Neural cell (in vitro differentiated cells): ENCODE data around the gene CAPZA2. TPM values are rescaled to one million over a fixed set of nuclear protein-coding genes. Genes with fewer than 3 reads are reported as not detected.

Source experiments
- H2AFZ ChIP-seq: fragments of 200-600, 300-800 bp; sonication (generic), shearing (Covaris generic); 2 replicates; pipeline ENCODE4 v1.6.0; 2014; ENCODE audit warnings: low read depth, mild to moderate bottlenecking, antibody characterized with exemption, low read length, moderate library complexity
- H3F3A ChIP-seq: fragments of 200-600 bp; shearing (Covaris generic); 2 replicates; pipeline ENCODE4 v1.6.1; 2016; ENCODE audit warnings: mild to moderate bottlenecking, moderate library complexity, mixed read lengths, antibody characterized with exemption, low read length; ENCODE audit not compliant: insufficient read depth, poor library complexity, severe bottlenecking
- H3K27ac ChIP-seq: fragments of 200-600, 300-800 bp; sonication (generic), shearing (Covaris generic); 2 replicates; pipeline ENCODE4 v1.5.1; 2014; ENCODE audit warnings: mild to moderate bottlenecking, low read length, moderate library complexity
- H3K27me3 ChIP-seq: fragments of 300-800, 200-600 bp; sonication (generic), shearing (Covaris generic); 2 replicates; pipeline ENCODE4 v1.6.0; 2014; ENCODE audit warnings: mild to moderate bottlenecking, low read depth, low read length, moderate library complexity; ENCODE audit not compliant: insufficient read depth
- H3K36me3 ChIP-seq: fragments of 300-800, 200-600 bp; sonication (generic), shearing (Covaris generic); 2 replicates; pipeline ENCODE4 v1.5.1; 2014; ENCODE audit warnings: mild to moderate bottlenecking, antibody characterized with exemption, low read length, moderate library complexity; ENCODE audit not compliant: insufficient read depth
- H3K4me2 ChIP-seq: fragments of 300-800, 200-600 bp; sonication (generic), shearing (Covaris generic); 2 replicates; pipeline ENCODE4 v1.6.0; 2014; ENCODE audit warnings: mild to moderate bottlenecking, low read length
- H3K4me3 ChIP-seq: fragments of 300-800, 200-600 bp; sonication (generic), shearing (Covaris generic); 2 replicates; pipeline ENCODE4 v1.5.1; 2014; ENCODE audit warnings: mild to moderate bottlenecking, low read length, moderate library complexity
- H3K79me2 ChIP-seq: fragments of 200-600 bp; shearing (Covaris generic); replicated peaks from 2 replicates; pipeline ENCODE4 v1.6.0; 2014; ENCODE audit warnings: mild to moderate bottlenecking, low read length, moderate library complexity; ENCODE audit not compliant: insufficient read depth
- H3K9ac ChIP-seq: fragments of 300-800, 200-600 bp; sonication (generic), shearing (Covaris generic); 2 replicates; pipeline ENCODE4 v1.6.1; 2016; ENCODE audit warnings: mild to moderate bottlenecking, low read length, mixed read lengths
- H3K9me2 ChIP-seq: fragments of 200-600 bp; shearing (Covaris generic); 2 replicates; pipeline ENCODE4 v1.6.1; 2016; ENCODE audit warnings: mild to moderate bottlenecking, low read length, mixed read lengths; ENCODE audit not compliant: insufficient read depth
- H3K9me3 ChIP-seq: fragments of 200-600, 300-800 bp; sonication (generic), shearing (Covaris generic); 2 replicates; pipeline ENCODE4 v1.6.1; 2016; ENCODE audit warnings: mild to moderate bottlenecking, mixed run types, low read length, moderate library complexity, mixed read lengths
- H4K20me1 ChIP-seq: fragments of 200-600 bp; shearing (Covaris generic); 2 replicates; pipeline ENCODE4 v1.6.1; 2016; ENCODE audit warnings: mild to moderate bottlenecking, mixed run types; ENCODE audit not compliant: insufficient read depth
- CTCF ChIP-seq: fragments of 450-650 bp; IDR thresholded peaks from 2 replicates; pipeline ENCODE4 v1.5.1; 2014; ENCODE audit warnings: antibody characterized with exemption, mild to moderate bottlenecking, moderate library complexity; ENCODE audit not compliant: poor library complexity, severe bottlenecking
- EP300 ChIP-seq: fragments of 450-650 bp; conservative IDR thresholded peaks from 2 replicates; pipeline ENCODE4 v1.6.1; 2014; ENCODE audit warnings: antibody characterized with exemption, mild to moderate bottlenecking, moderate library complexity; ENCODE audit not compliant: poor library complexity, severe bottlenecking
- EZH2 ChIP-seq: fragments of 200-600, 300-800 bp; shearing (Covaris generic), sonication (generic); IDR thresholded peaks from 2 replicates; pipeline ENCODE4 v1.6.1; 2014; ENCODE audit warnings: antibody characterized with exemption, low read length, borderline replicate concordance, mild to moderate bottlenecking; ENCODE audit not compliant: insufficient read depth, poor library complexity, severe bottlenecking
- MXI1 ChIP-seq: fragments of 450-650 bp; conservative IDR thresholded peaks from 2 replicates; pipeline ENCODE4 v1.6.1; 2014; ENCODE audit warnings: antibody characterized with exemption, mild to moderate bottlenecking; ENCODE audit not compliant: poor library complexity, severe bottlenecking
- POLR2AphosphoS5 ChIP-seq: IDR thresholded peaks from 2 replicates; pipeline ENCODE4 v1.6.1; 2012
- RAD21 ChIP-seq: fragments of 450-650 bp; conservative IDR thresholded peaks from 2 replicates; pipeline ENCODE4 v1.6.1; 2014; ENCODE audit warnings: antibody characterized with exemption, mild to moderate bottlenecking, moderate library complexity
- SMC3 ChIP-seq: fragments of 450-650 bp; conservative IDR thresholded peaks from 2 replicates; pipeline ENCODE4 v1.6.1; 2014; ENCODE audit warnings: antibody characterized with exemption, mild to moderate bottlenecking, moderate library complexity; ENCODE audit not compliant: poor library complexity
- TAF1 ChIP-seq: IDR thresholded peaks from 2 replicates; pipeline ENCODE4 v1.6.1; 2012; ENCODE audit warnings: low read depth
- polyA plus RNA-seq: library from polyadenylated mRNA; depleted of rRNA; stranded (reverse); fragments of >200 nt; gene quantifications from 2 replicates; pipeline ENCODE4 v1.2.3, GENCODE V29; 2014
- TF ChIP-seq, protein P1 (sequence below): IDR thresholded peaks from 2 replicates; pipeline ENCODE4 v1.6.1; 2012; ENCODE audit warnings: borderline replicate concordance

Gene CAPZA2
- polyA plus RNA-seq, 1 donor from 2014 or later = 191 TPM

DNA sequence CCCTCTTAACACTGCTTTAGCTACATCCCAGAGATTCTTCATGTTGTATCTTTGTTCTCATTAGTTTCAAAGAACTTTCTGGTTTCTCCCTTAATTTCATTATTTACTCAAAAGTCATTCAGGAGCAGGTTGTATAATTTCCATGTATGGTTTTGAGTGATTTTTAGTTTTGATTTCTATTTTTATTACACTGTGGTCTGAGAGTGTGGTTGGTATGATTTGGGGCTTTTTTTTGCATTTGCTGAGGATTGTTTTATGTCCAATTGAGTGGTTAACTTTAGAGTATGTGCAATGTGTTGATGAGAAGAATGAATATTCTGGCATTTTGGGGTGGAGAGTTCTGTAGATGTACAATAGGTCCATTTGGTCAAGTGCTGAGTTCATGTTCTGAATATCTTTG is 37.9 kb upstream of the CAPZA2 start:
- no peaks in the 10 kb centered on the region for H3K27me3 ChIP-seq
- H2AFZ ChIP-seq = no peak overlapping the region
- no peak overlapping the region for H3K27ac ChIP-seq
- no peaks in the 10 kb centered on the region for H3K36me3 ChIP-seq
- no peaks in the 10 kb centered on the region for H3K9me2 ChIP-seq
- no peak for TF ChIP-seq EZH2
- TF ChIP-seq RAD21 = no peak
- TF ChIP-seq TAF1 = no peak
- TF ChIP-seq POLR2AphosphoS5 = no peak
- TF ChIP-seq MXI1 = no peak
- TF ChIP-seq, protein P1, sequence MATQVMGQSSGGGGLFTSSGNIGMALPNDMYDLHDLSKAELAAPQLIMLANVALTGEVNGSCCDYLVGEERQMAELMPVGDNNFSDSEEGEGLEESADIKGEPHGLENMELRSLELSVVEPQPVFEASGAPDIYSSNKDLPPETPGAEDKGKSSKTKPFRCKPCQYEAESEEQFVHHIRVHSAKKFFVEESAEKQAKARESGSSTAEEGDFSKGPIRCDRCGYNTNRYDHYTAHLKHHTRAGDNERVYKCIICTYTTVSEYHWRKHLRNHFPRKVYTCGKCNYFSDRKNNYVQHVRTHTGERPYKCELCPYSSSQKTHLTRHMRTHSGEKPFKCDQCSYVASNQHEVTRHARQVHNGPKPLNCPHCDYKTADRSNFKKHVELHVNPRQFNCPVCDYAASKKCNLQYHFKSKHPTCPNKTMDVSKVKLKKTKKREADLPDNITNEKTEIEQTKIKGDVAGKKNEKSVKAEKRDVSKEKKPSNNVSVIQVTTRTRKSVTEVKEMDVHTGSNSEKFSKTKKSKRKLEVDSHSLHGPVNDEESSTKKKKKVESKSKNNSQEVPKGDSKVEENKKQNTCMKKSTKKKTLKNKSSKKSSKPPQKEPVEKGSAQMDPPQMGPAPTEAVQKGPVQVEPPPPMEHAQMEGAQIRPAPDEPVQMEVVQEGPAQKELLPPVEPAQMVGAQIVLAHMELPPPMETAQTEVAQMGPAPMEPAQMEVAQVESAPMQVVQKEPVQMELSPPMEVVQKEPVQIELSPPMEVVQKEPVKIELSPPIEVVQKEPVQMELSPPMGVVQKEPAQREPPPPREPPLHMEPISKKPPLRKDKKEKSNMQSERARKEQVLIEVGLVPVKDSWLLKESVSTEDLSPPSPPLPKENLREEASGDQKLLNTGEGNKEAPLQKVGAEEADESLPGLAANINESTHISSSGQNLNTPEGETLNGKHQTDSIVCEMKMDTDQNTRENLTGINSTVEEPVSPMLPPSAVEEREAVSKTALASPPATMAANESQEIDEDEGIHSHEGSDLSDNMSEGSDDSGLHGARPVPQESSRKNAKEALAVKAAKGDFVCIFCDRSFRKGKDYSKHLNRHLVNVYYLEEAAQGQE = no peak
- no peak for TF ChIP-seq EP300
- no peak for TF ChIP-seq CTCF
- TF ChIP-seq SMC3 = no peak
- H4K20me1 ChIP-seq = no peaks in the 10 kb centered on the region
- no peaks in the 10 kb centered on the region for H3F3A ChIP-seq
- H3K4me2 ChIP-seq = no peak overlapping the region
- no peak overlapping the region for H3K9ac ChIP-seq
- no peaks in the 10 kb centered on the region for H3K79me2 ChIP-seq
- H3K9me3 ChIP-seq = no peaks in the 10 kb centered on the region
- no peak overlapping the region for H3K4me3 ChIP-seq

DNA sequence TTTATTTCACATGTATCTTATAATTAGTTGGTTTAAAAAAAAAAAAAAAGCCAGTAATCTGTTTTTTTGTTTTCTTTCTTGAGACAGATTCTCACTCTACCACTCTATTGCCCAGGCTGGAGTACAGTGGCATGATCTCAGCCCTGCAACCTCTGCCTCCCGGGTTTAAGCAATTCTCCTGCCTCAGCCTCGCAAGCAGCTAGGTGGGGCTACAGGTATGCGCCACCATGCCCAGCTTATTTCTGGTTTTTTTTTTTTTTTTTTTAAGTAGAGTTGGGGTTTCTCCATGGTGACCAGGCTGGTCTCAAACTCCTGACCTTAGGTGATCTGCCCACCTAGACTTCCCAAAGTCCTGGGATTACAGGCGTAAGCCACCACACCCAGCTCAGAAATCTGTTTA is 34.1 kb upstream of the CAPZA2 start:
- Histone ChIP-seq H3K9me2 (no peaks in the 10 kb centered on the region), H4K20me1 (no peaks in the 10 kb centered on the region), H3K4me3 (no peak overlapping the region), H3K79me2 (no peaks in the 10 kb centered on the region), H3F3A (no peaks in the 10 kb centered on the region), H3K9ac (no peak overlapping the region), H3K9me3 (no peaks in the 10 kb centered on the region), H3K4me2 (no peak overlapping the region), H2AFZ (no peak overlapping the region), H3K27me3 (no peaks in the 10 kb centered on the region), H3K27ac (no peak overlapping the region), H3K36me3 (no peaks in the 10 kb centered on the region)
- TF ChIP-seq, protein P1 = no peak
- TF ChIP-seq MXI1 (no peak), SMC3 (no peak), EZH2 (no peak), CTCF (no peak), POLR2AphosphoS5 (no peak), RAD21 (no peak), EP300 (no peak), TAF1 (no peak)
